Amygdala (tissue), 56 donors: ENCODE results near the gene DDX39B.

Experiments
- DNase-seq, 56 donors: peaks; one replicate each; lab custom pipeline; 2025; lab: John Stamatoyannopoulos, UW

The DDX39B gene

GRCh38 chr6:31557443-31558317 lies 15.9 kb upstream of the DDX39B start:
- DNase-seq, result no peak

GRCh38 chr6:31556307-31556706 lies 14.5 kb upstream of the DDX39B start:
- DNase-seq, result no peak

GRCh38 chr6:31551371-31551770 lies 9.6 kb upstream of the DDX39B start:
- peak in 12 of 56 donors; percentile 2 to 66 (median 14) for DNase-seq

GRCh38 chr6:31548544-31548873 lies 6.7 kb upstream of the DDX39B start:
- DNase-seq, result no peak

GRCh38 chr6:31547727-31548543 lies 6.1 kb upstream of the DDX39B start:
- no peak for DNase-seq

- DNase-seq, result peak; percentile 53 to 98 (median 94)
Observed at GRCh38 chr6:31546958-31547726, 5.3 kb upstream of the DDX39B start, which contains the start of gene NFKBIL1. TSS of gene NFKBIL1 (plus strand) at chr6:31547608. CDS start at chr6:31547695, 87 bp downstream.

GRCh38 chr6:31546339-31546957 lies 4.6 kb upstream of the DDX39B start, which contains the start of gene ATP6V1G2:
TSS of gene ATP6V1G2 (minus strand) at chr6:31546608. CDS start at chr6:31546559, 49 bp downstream.
- DNase-seq, result peak; percentile 27 to 94 (median 86)

- DNase-seq, result no peak
Observed at GRCh38 chr6:31545291-31545690, 3.5 kb upstream of the DDX39B start.

GRCh38 chr6:31544676-31545075 lies 2.9 kb upstream of the DDX39B start:
- DNase-seq, result no peak

- DNase-seq, result no peak
Observed at GRCh38 chr6:31543639-31544038, 1.8 kb upstream of the DDX39B start.

GRCh38 chr6:31541059-31541657 lies 645 bp downstream of the DDX39B start:
- peak in 12 of 56 donors; percentile 19 to 63 (median 41) for DNase-seq

GRCh38 chr6:31540640-31541039 lies 1.2 kb downstream of the DDX39B start:
- no peak for DNase-seq

- no peak for DNase-seq
Observed at GRCh38 chr6:31538805-31539400, 2.9 kb downstream of the DDX39B start.

GRCh38 chr6:31535538-31536324 lies 6.1 kb downstream of the DDX39B start:
- no peak for DNase-seq

- no peak for DNase-seq
Observed at GRCh38 chr6:31534521-31535040, 7.2 kb downstream of the DDX39B start.

GRCh38 chr6:31534011-31534410 lies 7.8 kb downstream of the DDX39B start:
- DNase-seq, result no peak

- DNase-seq, result no peak
Observed at GRCh38 chr6:31533455-31533841, 8.4 kb downstream of the DDX39B start.
